GM23338 (cell line): ENCODE results near the gene PROZ.

Experiments used
- CREB1 ChIP-seq: fragments of 250-450 bp; sonication (Bioruptor Pico); IDR thresholded peaks from 2 replicates; pipeline ENCODE4 v1.5.0; 2020; ENCODE audit warnings: low read depth, mild to moderate bottlenecking, moderate library complexity
- EZH2 ChIP-seq: fragments of 200-600 bp; sonication (generic); IDR thresholded peaks from one replicate; pipeline ENCODE4 v1.8.0; 2017; ENCODE audit warnings: antibody characterized with exemption, mild to moderate bottlenecking, low read depth; ENCODE audit not compliant: unreplicated experiment
- EZH2phosphoT487 ChIP-seq: fragments of 200-600 bp; sonication (generic); IDR thresholded peaks from one replicate; pipeline ENCODE4 v1.8.1; 2018; ENCODE audit warnings: antibody characterized with exemption; ENCODE audit not compliant: unreplicated experiment
- POLR2AphosphoS5 ChIP-seq: IDR thresholded peaks from 2 replicates; pipeline ENCODE4 v1.6.1; 2016; ENCODE audit warnings: antibody characterized with exemption, low read depth
- ZNF114 ChIP-seq: fragments of 250-450 bp; sonication (Bioruptor Pico); IDR thresholded peaks from 2 replicates; pipeline ENCODE4 v1.5.0; 2020; ENCODE audit warnings: mild to moderate bottlenecking, moderate library complexity
- TF ChIP-seq, protein P1 (sequence below), 2 experiments: fragments of 200-600 bp in 1 of 2; sonication (generic) in 1 of 2; conservative IDR thresholded peaks; 2 replicates each; pipeline versions ENCODE4 v1.5.1 to v1.6.1; 2016 to 2017; ENCODE audit warnings: antibody characterized with exemption in 2 of 2, low read depth in 2 of 2, mild to moderate bottlenecking in 2 of 2, moderate library complexity in 1 of 2

DNA sequence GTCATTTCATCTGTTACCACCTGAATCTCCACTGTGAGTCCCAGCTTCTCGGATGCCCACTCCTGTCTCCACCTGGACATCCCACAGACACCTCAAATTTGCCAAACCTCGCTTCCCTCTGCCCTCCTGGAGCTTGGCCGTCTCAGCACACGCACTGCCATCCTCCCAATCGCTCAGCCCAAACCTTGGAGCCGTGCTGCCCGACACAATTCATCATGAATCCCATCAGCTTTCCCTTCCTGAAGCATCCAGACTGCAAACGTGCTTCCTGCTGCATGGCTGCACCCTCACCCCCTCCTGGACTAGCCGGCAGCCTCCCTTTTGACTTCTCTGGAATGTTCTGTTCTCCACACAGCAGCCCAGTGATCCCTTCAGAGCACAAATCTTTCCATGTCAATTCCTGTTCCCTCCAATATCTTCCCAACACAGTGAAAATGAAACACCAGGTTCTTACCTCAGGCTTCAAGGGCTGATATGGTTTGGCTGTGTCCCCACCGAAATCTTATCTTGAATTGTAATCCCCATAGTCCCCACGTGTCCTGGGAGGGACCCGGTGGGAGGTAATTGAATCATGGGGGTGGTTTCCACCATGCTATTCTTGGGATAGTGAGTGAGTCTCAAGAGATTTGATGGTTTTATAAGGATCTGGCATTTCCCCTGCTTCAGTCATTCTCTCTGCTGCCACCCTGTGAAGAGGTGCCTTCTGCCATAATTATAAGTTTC, 1.1 kb upstream of the PROZ start:
- TF ChIP-seq EZH2 (no peak), POLR2AphosphoS5 (no peak), EZH2phosphoT487 (no peak), CREB1 (no peak), ZNF114 (CRISPR knock-in tag) (no peak)
- TF ChIP-seq, protein P1, sequence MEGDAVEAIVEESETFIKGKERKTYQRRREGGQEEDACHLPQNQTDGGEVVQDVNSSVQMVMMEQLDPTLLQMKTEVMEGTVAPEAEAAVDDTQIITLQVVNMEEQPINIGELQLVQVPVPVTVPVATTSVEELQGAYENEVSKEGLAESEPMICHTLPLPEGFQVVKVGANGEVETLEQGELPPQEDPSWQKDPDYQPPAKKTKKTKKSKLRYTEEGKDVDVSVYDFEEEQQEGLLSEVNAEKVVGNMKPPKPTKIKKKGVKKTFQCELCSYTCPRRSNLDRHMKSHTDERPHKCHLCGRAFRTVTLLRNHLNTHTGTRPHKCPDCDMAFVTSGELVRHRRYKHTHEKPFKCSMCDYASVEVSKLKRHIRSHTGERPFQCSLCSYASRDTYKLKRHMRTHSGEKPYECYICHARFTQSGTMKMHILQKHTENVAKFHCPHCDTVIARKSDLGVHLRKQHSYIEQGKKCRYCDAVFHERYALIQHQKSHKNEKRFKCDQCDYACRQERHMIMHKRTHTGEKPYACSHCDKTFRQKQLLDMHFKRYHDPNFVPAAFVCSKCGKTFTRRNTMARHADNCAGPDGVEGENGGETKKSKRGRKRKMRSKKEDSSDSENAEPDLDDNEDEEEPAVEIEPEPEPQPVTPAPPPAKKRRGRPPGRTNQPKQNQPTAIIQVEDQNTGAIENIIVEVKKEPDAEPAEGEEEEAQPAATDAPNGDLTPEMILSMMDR (conservative IDR thresholded peaks at IDR 0.05; ENCODE audit: low read depth in 2 of 2), result no peak
